ENCODE data around the gene MIS12.

Gene MIS12

DNA sequence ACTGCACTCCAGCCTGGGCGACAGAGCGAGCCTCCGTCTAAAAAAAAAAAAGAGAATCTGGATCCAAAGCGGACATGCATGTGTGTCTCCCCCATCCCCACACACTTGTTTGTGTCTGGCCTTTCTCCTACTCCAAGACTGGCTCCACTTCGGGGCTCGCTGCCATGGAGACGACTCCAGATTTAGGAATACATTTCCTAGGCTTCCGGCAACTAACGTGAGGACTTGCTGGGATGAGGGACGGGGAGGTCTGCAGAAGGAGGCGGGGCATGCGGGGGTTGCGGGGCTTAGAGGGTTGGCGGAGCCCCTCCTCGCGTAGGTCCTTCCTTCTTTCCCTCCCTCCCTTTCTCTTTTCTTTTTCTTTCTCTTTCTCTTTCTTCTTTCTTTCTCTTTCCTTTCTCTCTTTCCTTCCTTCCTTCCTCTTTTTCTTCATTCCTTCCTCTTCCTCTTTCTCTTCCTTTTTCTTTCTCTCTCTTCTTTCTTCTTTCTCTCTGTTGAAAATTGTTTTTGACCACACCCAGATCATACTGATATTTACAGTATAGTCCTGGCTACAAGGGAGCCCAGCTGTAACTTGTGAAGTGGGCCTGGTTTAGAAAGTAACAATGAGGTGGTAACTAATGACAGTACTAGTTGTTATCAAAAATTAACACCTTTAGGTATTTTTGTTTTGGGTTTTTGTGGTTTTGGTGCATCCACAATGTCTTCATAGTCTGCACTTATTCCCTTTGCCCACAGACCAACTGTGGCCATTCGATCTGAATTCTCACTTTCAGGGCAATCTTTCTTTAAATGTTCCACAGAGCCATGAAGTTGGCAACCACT is 25.2 kb downstream of the MIS12 start:
- no peaks in the 10 kb centered on the region for H3K27me3 ChIP-seq (ENCODE audit: insufficient read depth, poor library complexity, severe bottlenecking)
- H3K9me3 ChIP-seq (ENCODE audit: severe bottlenecking): no peaks in the 10 kb centered on the region
- DNase-seq (ENCODE audit: low spot score): no peak
- H3K27ac ChIP-seq (ENCODE audit: poor library complexity, severe bottlenecking): no peak overlapping the region
- peaks cover 10% of the 10 kb centered on the region for H3K4me1 ChIP-seq (ENCODE audit: insufficient read depth, poor library complexity, severe bottlenecking)
- no peak for ATAC-seq (ENCODE audit: low read depth)
- no peak for TF ChIP-seq CTCF (IDR thresholded peaks at IDR 0.05; ENCODE audit: poor library complexity, severe bottlenecking)
- no peak overlapping the region for H3K4me3 ChIP-seq (ENCODE audit: severe bottlenecking)
- H3K36me3 ChIP-seq (ENCODE audit: low read depth): peaks cover 22% of the 10 kb centered on the region

- ATAC-seq (ENCODE audit: low read depth) (no peak), DNase-seq (ENCODE audit: low spot score) (no peak)
- H3K4me3 ChIP-seq (ENCODE audit: severe bottlenecking): no peak overlapping the region
- H3K36me3 ChIP-seq (ENCODE audit: low read depth): peaks cover 18% of the 10 kb centered on the region
- no peak for TF ChIP-seq CTCF (IDR thresholded peaks at IDR 0.05; ENCODE audit: poor library complexity, severe bottlenecking)
- H3K9me3 ChIP-seq (ENCODE audit: severe bottlenecking): no peaks in the 10 kb centered on the region
- peaks cover 15% of the 10 kb centered on the region for H3K4me1 ChIP-seq (ENCODE audit: insufficient read depth, poor library complexity, severe bottlenecking)
- H3K27me3 ChIP-seq (ENCODE audit: insufficient read depth, poor library complexity, severe bottlenecking): no peaks in the 10 kb centered on the region
- H3K27ac ChIP-seq (ENCODE audit: poor library complexity, severe bottlenecking): no peak overlapping the region
Measured at GRCh38 chr17:5513628-5514027, 27.3 kb downstream of the MIS12 start.

GRCh38 chr17:5514976-5515375 is 28.6 kb downstream of the MIS12 start:
- H3K27me3 ChIP-seq (ENCODE audit: insufficient read depth, poor library complexity, severe bottlenecking): no peaks in the 10 kb centered on the region
- no peak overlapping the region for H3K27ac ChIP-seq (ENCODE audit: poor library complexity, severe bottlenecking)
- TF ChIP-seq CTCF (IDR thresholded peaks at IDR 0.05; ENCODE audit: poor library complexity, severe bottlenecking): no peak
- no peak overlapping the region for H3K4me3 ChIP-seq (ENCODE audit: severe bottlenecking)
- H3K9me3 ChIP-seq (ENCODE audit: severe bottlenecking): no peaks in the 10 kb centered on the region
- peaks cover 18% of the 10 kb centered on the region for H3K36me3 ChIP-seq (ENCODE audit: low read depth)
- peaks cover 15% of the 10 kb centered on the region for H3K4me1 ChIP-seq (ENCODE audit: insufficient read depth, poor library complexity, severe bottlenecking)
- no peak for DNase-seq (ENCODE audit: low spot score)
- no peak for ATAC-seq (ENCODE audit: low read depth)

DNA sequence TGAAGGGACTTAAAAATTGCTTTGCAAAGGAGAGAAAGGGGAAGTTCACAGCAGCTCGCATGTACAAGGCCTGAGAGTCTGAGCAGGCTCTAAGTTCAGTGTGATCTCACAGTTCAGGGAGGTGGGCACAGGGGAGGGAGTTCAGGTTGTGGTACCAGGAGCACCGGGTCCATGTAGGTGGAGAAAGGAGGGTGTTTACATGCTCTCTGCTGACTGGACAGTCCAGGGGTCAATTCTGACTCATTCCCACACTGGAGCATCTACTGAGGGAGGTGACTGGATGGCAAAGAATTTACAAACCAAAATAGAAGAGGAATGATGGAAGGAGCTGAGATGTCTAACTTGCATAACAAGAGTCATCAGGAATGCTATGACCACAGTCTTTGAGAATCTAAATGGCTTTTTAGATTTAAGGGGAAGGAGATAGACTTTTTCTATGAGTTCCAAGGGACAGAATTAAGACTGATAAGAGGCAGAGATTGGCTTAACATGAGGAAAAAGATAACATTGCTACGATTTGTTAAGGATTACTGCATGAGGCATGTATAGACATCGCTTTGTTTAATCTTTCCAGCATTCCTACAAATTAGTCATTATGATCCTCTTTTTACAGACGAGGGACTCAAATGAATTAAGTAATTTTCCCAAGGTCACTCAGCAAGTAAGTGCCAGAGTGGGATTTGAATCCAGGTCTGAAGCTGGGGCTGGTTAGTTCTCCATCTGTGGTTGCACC is 29.9 kb downstream of the MIS12 start:
- ATAC-seq (ENCODE audit: low read depth) (peak; percentile 97), DNase-seq (ENCODE audit: low spot score) (no peak)
- Histone ChIP-seq H3K27ac (ENCODE audit: poor library complexity, severe bottlenecking) (peak overlapping the region; percentile 85), H3K36me3 (ENCODE audit: low read depth) (peaks cover 18% of the 10 kb centered on the region), H3K4me1 (ENCODE audit: insufficient read depth, poor library complexity, severe bottlenecking) (peaks cover 15% of the 10 kb centered on the region), H3K9me3 (ENCODE audit: severe bottlenecking) (no peaks in the 10 kb centered on the region), H3K4me3 (ENCODE audit: severe bottlenecking) (no peak overlapping the region), H3K27me3 (ENCODE audit: insufficient read depth, poor library complexity, severe bottlenecking) (no peaks in the 10 kb centered on the region)
- TF ChIP-seq CTCF (IDR thresholded peaks at IDR 0.05; ENCODE audit: poor library complexity, severe bottlenecking): no peak
